NCI-H128 (cell line): ENCODE data around the gene GLIS1.
A peak's percentile ranks its signal among the peaks of the same experiment; 100 is the strongest.
"Not testable (repeated sequence)": the region's sequence is repeated elsewhere in the genome, so short reads cannot be mapped to it uniquely, and the experiment has no call there.

Experiments used
- DNase-seq: peaks from one replicate; lab custom pipeline; 2025; ENCODE audit not compliant: unreplicated experiment; lab: John Stamatoyannopoulos, UW

Gene GLIS1

DNA sequence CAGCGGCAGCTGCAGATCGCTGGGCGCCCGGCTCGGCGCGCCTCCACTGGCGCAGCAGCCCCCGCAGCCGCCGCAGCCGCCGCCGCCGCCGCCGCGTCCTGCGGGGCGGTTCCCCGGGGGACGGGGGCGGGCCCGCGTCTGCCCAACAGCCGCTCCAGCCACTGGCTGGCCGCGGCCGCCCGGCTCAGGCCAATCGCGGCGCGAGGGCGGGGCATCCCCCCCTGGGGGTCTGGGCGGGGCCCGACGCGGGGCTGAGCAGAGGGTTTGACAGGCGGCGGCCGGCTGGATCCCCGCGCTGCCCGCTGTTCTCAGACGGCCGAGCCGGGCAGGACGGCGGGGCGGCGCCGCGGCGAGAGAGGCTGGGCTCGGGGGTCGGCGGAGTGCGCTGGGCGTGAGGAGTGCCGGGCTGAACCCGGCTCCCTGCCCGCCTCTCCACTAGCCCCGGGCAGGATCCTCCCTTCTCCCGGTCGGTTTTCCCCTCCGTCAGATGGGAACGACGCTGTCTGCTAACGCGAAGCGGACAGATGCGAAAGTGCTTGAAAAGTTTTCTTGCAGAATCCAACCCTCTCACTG is at the start of gene GLIS1:
Gene GLIS1, minus strand, starts transcription at position 56 of the 573 bp plus-strand sequence. CDS start 1,100 bp downstream, outside the sequence.
- peak; percentile 74 for DNase-seq

DNA sequence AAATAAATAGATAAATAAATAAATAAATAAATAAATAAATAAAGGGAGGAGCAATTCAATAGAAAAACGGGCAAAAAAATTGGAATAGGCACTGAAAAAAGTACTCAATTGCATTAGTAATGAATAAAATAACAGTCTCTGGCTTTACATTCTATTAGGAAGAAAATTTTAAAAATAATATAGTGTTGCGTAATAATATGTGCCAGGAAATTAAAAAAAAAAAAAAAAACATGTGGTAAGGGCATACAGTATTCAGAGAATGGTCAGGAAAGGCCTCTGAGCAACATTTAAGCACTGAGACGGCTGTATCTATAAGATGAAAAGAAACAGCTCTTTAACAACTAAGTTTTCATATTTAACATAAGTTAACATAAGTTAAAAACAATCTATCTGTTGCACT is 48.7 kb upstream of the GLIS1 start:
- no peak for DNase-seq

DNA sequence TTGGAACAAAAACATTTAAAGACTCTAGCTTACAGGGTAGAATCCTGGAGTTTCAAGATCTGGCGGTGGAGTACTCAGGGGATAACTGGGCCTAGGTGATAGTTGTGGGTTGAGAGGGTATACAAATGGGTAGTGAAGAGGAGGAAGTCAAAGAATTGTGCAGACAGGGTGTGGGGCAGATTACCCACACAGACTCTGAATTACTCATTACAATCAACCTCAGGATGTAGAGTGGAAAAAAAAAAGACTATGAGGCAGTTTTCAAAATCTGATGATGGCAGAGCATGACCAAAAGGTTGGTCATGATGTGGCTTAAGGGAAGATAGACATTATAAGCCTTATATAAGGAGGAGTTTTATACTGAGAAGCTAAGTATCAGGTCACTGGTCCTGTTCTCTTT is 44.1 kb upstream of the GLIS1 start:
- no peak for DNase-seq

GRCh38 chr1:53781654-53782053 is 42.7 kb upstream of the GLIS1 start:
- DNase-seq, result no peak

GRCh38 chr1:53777272-53777671 is 38.3 kb upstream of the GLIS1 start:
- no peak for DNase-seq

- DNase-seq, result no peak
These were observed 32.7 kb upstream of the GLIS1 start for GRCh38 chr1:53771648-53772047.

DNA sequence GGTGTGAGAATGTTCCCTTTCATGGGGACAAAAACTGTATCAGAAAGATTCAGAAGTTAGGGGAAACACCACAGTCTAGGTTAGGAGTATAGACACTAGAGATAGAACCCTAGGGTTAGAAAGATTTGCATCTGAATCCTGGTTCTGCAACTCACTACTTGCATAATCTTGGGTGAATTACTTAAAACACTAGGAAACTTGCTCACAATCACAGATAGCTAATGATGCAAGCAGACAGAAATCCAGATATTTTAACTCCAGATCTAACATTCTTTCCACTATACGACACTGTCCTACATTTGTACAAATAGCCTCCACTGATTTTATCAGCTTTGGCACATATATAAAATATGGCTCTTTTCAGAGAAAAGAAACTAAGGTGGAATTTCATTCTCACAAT is 30.8 kb upstream of the GLIS1 start:
- no peak for DNase-seq

DNA sequence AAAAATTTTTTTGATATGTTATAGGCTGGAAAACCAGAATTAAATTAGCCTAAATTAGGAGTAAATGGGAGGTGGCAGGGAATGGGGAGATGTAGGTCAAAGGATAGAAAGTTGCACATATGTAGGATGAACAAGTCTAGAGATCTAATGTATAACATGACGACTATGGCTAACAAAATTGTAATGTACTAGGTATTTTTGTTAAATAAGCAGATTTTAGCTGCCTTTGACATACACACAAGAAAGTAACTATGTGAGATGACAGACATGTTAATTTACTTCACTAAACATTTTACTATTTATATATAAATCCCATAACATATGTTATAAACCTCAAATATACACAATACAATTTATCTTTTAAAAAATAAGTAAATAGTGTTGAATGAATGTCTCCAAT is 30.2 kb upstream of the GLIS1 start:
- DNase-seq, result no peak

- DNase-seq, result no peak
These were observed 28.0 kb upstream of the GLIS1 start for GRCh38 chr1:53766831-53767405.

- no peak for DNase-seq
These were observed 27.3 kb upstream of the GLIS1 start for GRCh38 chr1:53766194-53766742.

DNA sequence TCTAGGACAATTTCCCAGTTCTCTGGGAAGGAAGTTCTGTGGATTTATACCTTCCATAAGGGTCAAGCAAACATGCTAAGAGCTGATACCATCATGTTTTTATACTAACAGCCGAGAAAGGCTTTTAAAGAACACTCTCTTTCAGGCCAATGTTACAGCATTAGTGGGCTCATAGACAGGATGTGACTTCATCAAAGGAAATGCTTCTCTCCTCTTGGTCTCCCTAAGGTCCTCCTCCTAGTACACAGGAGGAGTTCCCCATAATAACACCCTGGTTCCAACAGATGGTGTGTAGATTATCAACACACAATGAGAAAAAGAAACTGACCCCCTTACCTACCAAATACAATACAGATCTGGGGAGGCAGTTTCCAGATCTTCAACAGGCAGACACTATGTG is 26.7 kb upstream of the GLIS1 start:
- DNase-seq, result no peak

DNA sequence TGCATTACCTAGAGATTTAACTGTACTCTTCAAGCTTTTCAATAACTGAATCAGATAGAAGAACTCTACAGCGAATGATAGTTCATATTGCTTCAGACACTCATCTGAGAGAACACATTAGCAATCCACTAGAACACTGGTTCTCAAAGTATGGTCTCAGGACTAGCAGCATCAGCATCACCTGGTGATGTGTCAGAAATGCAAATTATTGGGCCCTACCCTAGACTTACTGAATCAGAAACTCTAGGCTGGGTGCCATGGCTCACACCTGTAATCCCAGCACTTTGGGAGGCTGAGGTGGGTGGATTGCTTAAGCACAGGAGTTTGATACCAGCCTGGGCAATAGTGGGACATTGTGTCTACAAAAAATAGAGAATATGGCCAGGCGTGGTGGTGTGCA is 24.9 kb upstream of the GLIS1 start:
- no peak for DNase-seq

- DNase-seq, result no peak
These were observed 24.5 kb upstream of the GLIS1 start for GRCh38 chr1:53763461-53763860.

DNA sequence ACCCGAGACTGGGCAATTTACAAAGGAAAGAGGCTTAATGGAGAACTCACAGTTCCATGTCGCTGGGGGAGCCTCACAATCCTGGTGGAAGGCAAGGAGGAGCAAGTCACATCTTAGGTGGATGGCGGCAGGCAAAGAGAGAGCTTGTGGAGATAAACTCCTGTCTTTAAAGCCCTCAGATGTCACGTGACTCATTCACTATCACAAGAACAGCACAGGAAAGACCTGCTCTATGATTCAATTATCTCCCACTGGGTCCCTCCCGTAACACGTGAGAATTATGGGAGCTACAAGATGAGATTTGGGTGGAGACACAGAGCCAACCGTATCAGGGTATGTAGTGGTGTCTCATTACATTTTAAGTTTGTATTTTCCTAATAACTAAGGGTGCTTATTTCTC is 21.5 kb upstream of the GLIS1 start:
- DNase-seq, result not testable (repeated sequence)

GRCh38 chr1:53755874-53756273 is 16.9 kb upstream of the GLIS1 start:
- DNase-seq, result no peak

- peak; percentile 21 for DNase-seq
These were observed 15.7 kb upstream of the GLIS1 start for GRCh38 chr1:53754484-53755312.

GRCh38 chr1:53752281-53752680 is 13.3 kb upstream of the GLIS1 start:
- no peak for DNase-seq

GRCh38 chr1:53747841-53748240 is 8.9 kb upstream of the GLIS1 start:
- no peak for DNase-seq

DNA sequence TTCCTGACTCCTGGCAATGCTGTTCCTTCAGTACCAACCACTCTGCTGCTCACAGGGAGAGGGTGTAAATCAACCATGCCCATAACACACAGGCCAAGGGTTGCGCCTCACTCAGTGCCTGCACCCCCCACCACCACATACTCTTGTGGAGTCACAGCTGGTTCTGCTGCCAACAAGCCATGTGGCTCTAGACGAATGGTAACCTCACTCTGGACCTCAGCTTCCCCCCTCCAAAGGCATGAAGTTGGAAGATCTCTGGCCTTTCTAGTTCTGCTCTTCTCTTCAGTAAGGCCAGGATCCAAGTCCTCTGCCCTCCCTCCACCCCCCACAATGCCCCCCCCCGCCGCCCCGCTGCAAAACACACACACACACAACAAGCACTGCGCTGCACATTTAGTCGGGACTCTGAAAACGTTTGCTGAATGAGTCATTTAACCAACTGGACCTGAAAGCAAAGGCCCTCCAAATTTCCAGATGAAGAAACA is 1.7 kb upstream of the GLIS1 start:
- DNase-seq, result no peak

DNA sequence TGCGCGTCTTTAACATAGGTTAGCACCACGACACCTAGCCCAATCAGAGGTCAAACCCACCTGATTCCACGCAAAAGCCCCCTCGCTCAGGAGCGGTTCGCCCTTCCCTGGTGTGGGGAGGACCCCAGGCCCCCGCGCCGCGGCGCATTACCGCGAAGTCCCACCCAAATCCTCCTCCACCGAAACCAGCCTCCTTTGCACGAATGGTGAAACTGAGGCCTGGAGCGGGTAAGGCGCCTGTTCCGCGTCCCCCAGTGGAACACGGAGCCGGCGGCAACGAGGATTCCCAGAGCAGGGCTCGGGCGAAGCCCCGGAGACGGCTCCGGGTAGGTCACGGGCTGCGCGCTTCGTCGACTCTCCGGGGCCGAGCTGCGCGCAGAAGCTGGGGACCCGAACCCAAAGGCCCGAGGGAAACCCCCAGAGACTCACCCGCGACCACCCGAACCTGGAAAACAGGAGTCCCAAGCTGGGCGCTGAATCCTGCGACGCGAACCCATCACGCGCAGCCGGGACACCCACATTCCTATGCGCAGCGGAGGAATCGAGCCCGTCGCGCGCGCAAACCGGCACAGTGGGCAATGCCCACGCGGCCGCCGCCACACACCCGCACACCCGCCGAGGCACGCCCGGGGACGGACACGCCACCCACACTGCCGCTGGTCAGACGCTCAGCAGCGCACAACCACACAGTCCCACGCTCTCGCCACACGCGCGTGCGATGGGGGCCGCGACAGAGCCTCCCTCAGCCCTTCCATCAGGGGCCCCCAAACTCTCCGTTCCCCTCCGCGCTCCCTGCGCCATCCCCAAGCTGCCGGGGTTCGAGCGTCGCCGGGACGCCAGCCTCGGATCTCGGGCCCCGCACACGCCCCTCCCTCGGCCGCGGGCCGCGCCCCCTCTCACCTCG is 507 bp downstream of the GLIS1 start:
- DNase-seq, result no peak

DNA sequence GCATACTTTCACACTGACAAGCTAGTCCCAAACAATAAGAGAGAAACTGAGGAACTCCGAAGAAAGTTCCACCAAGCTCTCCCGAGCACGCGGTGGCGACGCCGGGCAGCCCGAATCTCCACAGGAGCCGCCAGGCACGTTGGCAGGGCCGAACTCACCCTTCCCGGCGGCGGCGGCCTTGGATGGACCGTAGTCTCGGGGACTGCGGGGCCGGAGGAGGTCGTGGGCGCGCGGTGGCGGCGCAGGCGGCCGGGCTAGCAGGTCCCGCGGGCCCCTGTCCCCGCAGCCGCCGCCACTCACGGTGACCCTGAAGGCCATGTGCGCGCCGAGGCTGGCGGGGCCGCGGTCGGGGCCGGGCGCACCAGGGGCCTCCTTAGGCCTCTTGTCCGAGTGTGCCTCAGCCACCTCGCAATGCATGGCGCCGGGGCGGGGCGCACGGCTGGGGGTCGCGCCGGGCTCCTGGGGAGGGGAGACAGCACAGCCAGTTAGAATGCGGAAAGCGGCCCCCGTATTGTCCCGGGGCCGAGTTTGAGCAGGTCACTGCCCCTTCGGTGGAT is 1.2 kb downstream of the GLIS1 start:
- no peak for DNase-seq
